ENCODE data around the gene CACNG8.

CACNG8 gene

DNA sequence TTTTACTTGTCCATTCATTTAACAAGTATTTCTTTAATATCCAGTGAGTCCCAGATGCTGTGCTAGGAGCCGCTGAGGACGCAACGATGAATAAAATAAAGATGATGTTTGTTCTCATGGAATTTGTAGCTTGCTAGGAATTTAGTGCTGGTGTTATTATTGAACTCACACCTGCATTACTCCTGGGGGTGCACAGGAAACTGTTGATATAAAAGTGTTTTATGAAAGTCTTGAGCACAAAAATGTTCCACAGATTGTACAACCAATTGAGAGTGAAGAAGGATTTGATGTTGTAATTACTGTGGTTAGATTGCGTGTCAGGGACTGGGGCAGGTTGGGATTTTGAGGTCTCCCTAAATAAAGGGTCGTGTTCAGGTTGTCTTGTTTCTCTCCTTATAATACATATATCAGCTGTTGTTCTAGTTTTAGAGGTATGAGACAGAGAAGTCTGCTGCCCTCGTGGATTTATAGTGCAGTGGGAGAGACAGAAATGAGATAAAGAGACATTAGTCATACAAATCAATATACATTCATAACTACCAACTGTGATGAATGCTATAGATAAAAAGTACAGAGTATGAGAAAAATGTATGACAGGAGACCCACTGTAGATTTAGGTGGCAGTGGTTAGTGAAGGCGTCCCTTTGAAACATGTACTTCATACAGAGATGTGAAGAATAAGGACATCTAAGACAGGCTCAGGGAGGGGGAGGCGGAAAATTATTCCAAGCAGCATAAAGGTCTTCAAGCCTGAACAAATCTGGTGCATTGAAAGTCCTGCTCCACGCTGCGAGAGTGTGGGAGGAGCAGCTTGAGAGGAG, 40.0 kb downstream of the CACNG8 start:
- H3K4me3 ChIP-seq (ENCODE audit: low read depth, low read length): no peak overlapping the region
- TF ChIP-seq, protein P1, sequence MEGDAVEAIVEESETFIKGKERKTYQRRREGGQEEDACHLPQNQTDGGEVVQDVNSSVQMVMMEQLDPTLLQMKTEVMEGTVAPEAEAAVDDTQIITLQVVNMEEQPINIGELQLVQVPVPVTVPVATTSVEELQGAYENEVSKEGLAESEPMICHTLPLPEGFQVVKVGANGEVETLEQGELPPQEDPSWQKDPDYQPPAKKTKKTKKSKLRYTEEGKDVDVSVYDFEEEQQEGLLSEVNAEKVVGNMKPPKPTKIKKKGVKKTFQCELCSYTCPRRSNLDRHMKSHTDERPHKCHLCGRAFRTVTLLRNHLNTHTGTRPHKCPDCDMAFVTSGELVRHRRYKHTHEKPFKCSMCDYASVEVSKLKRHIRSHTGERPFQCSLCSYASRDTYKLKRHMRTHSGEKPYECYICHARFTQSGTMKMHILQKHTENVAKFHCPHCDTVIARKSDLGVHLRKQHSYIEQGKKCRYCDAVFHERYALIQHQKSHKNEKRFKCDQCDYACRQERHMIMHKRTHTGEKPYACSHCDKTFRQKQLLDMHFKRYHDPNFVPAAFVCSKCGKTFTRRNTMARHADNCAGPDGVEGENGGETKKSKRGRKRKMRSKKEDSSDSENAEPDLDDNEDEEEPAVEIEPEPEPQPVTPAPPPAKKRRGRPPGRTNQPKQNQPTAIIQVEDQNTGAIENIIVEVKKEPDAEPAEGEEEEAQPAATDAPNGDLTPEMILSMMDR (IDR thresholded peaks at IDR 0.05; ENCODE audit: low read depth, low read length): no peak
- TF ChIP-seq MYC (IDR thresholded peaks at IDR 0.05; ENCODE audit: low read depth, low read length) (no peak), POLR2A (IDR thresholded peaks at IDR 0.05; ENCODE audit: extremely low read depth, insufficient read length) (no peak)
- TF ChIP-seq, protein P2, sequence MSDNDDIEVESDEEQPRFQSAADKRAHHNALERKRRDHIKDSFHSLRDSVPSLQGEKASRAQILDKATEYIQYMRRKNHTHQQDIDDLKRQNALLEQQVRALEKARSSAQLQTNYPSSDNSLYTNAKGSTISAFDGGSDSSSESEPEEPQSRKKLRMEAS (IDR thresholded peaks at IDR 0.05; ENCODE audit: low read depth, low read length): no peak
- no peak for DNase-seq (ENCODE audit: low read depth)

DNA sequence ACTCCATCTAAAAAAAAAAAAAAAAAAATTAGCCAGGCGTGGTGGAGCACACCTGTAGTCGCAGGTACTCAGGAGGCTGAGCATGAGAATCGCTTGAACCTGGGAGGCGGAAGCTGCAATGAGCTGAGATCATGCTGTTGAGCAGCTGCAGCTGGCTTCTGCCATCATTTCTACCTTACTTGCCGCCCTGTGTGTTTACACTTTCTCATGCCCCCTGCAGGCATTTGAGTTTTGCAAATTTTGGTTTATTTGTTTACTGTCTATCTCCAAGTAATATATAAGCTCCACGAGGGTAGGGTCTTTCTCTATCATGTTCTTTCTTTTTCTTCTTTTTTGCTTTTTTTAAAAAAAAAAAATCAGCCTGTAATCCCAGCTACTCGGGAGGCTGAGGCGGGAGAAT, 46.7 kb downstream of the CACNG8 start:
- DNase-seq (ENCODE audit: low read depth): no peak

DNA sequence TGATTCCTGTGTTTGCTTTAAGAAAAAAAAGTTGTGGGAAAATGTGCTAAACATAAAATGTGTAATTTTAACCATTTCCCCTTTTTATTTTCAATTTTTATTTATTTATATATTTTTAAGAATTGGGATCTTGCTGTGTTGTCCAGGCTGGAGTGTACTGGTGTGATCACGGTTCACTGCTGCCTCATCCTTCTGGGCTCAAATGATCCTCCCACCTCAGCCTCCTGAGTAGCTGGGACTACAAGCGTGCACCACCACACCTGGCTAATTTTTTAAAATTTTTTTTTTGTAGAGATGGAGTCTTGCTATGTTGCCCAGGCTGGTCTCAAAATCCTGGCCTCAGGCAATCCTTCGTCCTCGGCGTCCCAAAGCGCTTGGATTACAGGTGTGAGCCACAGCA, 47.7 kb downstream of the CACNG8 start:
- TF ChIP-seq, protein P1 (IDR thresholded peaks at IDR 0.05; ENCODE audit: low read depth, low read length): no peak
- TF ChIP-seq MYC (IDR thresholded peaks at IDR 0.05; ENCODE audit: low read depth, low read length) (no peak), POLR2A (IDR thresholded peaks at IDR 0.05; ENCODE audit: extremely low read depth, insufficient read length) (no peak)
- TF ChIP-seq, protein P2 (IDR thresholded peaks at IDR 0.05; ENCODE audit: low read depth, low read length): no peak
- no peak overlapping the region for H3K4me3 ChIP-seq (ENCODE audit: low read depth, low read length)
- DNase-seq (ENCODE audit: low read depth): no peak

More for the DNA sequence above, 46.7 kb downstream of the CACNG8 start:
- no peak overlapping the region for H3K4me3 ChIP-seq (ENCODE audit: low read depth, low read length)
- TF ChIP-seq, protein P2 (IDR thresholded peaks at IDR 0.05; ENCODE audit: low read depth, low read length): no peak
- TF ChIP-seq POLR2A (IDR thresholded peaks at IDR 0.05; ENCODE audit: extremely low read depth, insufficient read length): no peak
- TF ChIP-seq, protein P1 (IDR thresholded peaks at IDR 0.05; ENCODE audit: low read depth, low read length): no peak
- TF ChIP-seq MYC (IDR thresholded peaks at IDR 0.05; ENCODE audit: low read depth, low read length): no peak

DNA sequence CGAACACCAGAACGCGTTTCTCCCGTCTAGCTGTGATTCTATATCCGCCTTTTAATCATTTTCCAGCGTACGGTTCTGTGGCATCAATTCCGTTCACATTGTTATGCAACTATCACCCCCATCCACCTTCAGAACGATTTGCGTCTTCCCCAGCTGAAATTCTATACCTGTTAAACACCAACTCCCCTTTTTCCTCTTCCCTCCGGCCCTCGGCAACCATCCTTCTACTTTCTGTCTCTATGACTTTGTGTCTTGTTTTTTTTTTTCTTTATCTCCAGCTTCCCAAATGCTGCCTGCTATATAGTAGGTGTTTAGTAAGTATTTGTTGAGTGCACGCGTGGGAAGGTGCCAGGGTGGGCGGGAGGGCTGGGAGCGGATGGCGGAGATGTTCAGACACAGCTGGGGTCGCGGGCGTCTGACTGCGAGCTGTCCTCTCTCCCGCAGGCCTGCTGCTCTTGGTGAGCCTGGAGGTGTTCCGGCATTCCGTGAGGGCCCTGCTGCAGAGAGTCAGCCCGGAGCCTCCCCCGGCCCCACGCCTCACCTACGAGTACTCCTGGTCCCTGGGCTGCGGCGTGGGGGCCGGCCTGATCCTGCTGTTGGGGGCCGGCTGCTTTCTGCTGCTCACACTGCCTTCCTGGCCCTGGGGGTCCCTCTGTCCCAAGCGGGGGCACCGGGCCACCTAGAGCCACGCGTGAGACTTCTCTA, 48.9 kb downstream of the CACNG8 start:
- TF ChIP-seq, protein P2 (IDR thresholded peaks at IDR 0.05; ENCODE audit: low read depth, low read length): no peak
- TF ChIP-seq, protein P1 (IDR thresholded peaks at IDR 0.05; ENCODE audit: low read depth, low read length): no peak
- H3K4me3 ChIP-seq (ENCODE audit: low read depth, low read length): no peak overlapping the region

DNA sequence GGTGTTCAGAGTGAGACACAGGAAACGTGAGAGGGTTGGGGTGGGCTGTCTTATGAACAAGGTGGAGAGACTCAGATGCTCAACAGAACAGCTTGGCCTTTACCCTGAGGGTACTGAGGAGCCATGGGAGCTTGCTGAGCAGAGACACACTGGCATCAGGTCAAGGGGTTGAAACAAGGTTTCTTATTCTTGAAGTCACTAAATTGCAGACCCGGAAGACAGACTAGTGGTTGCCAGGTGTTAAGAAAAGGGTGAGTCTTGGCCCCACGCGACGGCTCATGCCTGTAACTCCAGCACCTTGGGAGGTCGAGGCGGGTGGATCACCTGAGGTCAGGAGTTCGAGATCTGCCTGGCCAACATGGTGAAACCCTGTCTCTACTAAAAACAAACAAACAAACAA, 51.1 kb downstream of the CACNG8 start:
- TF ChIP-seq POLR2A (IDR thresholded peaks at IDR 0.05; ENCODE audit: extremely low read depth, insufficient read length): no peak
- TF ChIP-seq, protein P1 (IDR thresholded peaks at IDR 0.05; ENCODE audit: low read depth, low read length): no peak
- TF ChIP-seq, protein P2 (IDR thresholded peaks at IDR 0.05; ENCODE audit: low read depth, low read length): no peak
- TF ChIP-seq MYC (IDR thresholded peaks at IDR 0.05; ENCODE audit: low read depth, low read length): no peak
- no peak overlapping the region for H3K4me3 ChIP-seq (ENCODE audit: low read depth, low read length)
- no peak for DNase-seq (ENCODE audit: low read depth)

More for the DNA sequence above, 48.9 kb downstream of the CACNG8 start:
- DNase-seq (ENCODE audit: low read depth): no peak

Data from NB4 (cell line).